ENCODE results near the gene NFKBIL1. TPM values are rescaled to one million over a fixed set of nuclear protein-coding genes. Genes with fewer than 3 reads are reported as not detected.

The NFKBIL1 gene
- polyA plus RNA-seq, 1 of the 3 experiments (the other 2 are of a cell fraction), result 17.1 TPM

- TF ChIP-seq CTCF (IDR thresholded peaks at IDR 0.05), result no peak
- no peak for TF ChIP-seq YY1 (IDR thresholded peaks at IDR 0.05; ENCODE audit: low read depth)
- no peak for TF ChIP-seq GATA2 (CRISPR knock-in tag; IDR thresholded peaks at IDR 0.05)
- no peak for TF ChIP-seq EP300 (IDR thresholded peaks at IDR 0.05; ENCODE audit: borderline replicate concordance in 1 of 2, low read depth in 1 of 2, low read length in 1 of 2)
- TF ChIP-seq TCF12 (IDR thresholded peaks at IDR 0.05), result no peak
- TF ChIP-seq FOSL2 (IDR thresholded peaks at IDR 0.05; ENCODE audit: borderline replicate concordance, low read depth), result no peak
- TF ChIP-seq CHD2 (IDR thresholded peaks at IDR 0.05; ENCODE audit: low read length, partially characterized antibody), result no peak
- no peak for TF ChIP-seq NFIC (IDR thresholded peaks at IDR 0.05; ENCODE audit: borderline replicate concordance)
Measured at GRCh38 chr6:31558631-31559500, 11.5 kb downstream of the NFKBIL1 start (continued).

GRCh38 chr6:31559606-31559957, 12.2 kb downstream of the NFKBIL1 start:
- Histone ChIP-seq H2AFZ (ENCODE audit: low read depth) (no peak overlapping the region), H3K9ac (no peak overlapping the region; the same call in 1 of the 2 replicates), H3K27ac (ENCODE audit: low read depth in 2 of 2, low read length in 1 of 2) (peak overlapping the region in 1 of 2 experiments; percentile 77; a peak in 2 of 4 replicates), H3K79me2 (ENCODE audit: insufficient read depth) (peaks cover 13% of the 10 kb centered on the region; the same call in 1 of the 2 replicates), H4K20me1 (ENCODE audit: insufficient read depth) (no peaks in the 10 kb centered on the region), H3K27me3 (ENCODE audit: insufficient read depth) (no peaks in the 10 kb centered on the region), H3K4me2 (peak overlapping the region; percentile 66; the same call in 1 of the 2 replicates), H3F3A (replicated peaks; ENCODE audit: insufficient read depth) (peaks cover 33% of the 10 kb centered on the region), H3K9me2 (no peaks in the 10 kb centered on the region), H3K4me3 (ENCODE audit: low read depth in 2 of 2, low read length in 1 of 2) (no peak overlapping the region), H3K4me1 (ENCODE audit: control insufficient read depth in 1 of 2, insufficient read depth in 2 of 2, low read depth in 1 of 2, low read length in 1 of 2) (peaks cover 0 to 20% of the 10 kb centered on the region in 2 experiments; a peak in 3 of 4 replicates), H3K9me3 (no peaks in the 10 kb centered on the region), H3K36me3 (replicated peaks in 1 of 2; ENCODE audit: control insufficient read depth in 1 of 2, insufficient read depth in 2 of 2, low read length in 1 of 2) (peaks cover 16 to 28% of the 10 kb centered on the region in 2 experiments)
- 80% methylated on average over 4 of the region's 4 CpGs for WGBS (ENCODE audit: low lambda C conversion rate)
- ChIA-PET POLR2A (interaction anchor here (0.9 kb wide), 1 partner anchor 9 kb away, joined by 3 read pairs; no protein-coding TSS in a partner anchor), CTCF (interaction anchor here (1.5 to 5.7 kb wide), 3 partner anchors 11 to 39 kb away, joined by 3 to 29 read pairs (median 5); partner anchors contain the start of gene LTB)
- DNase-seq, result no peak
- TF ChIP-seq MAX (IDR thresholded peaks at IDR 0.05; ENCODE audit: low read depth) (no peak), CHD2 (IDR thresholded peaks at IDR 0.05; ENCODE audit: low read length, partially characterized antibody) (no peak), NFIC (IDR thresholded peaks at IDR 0.05; ENCODE audit: borderline replicate concordance) (no peak), POLR2AphosphoS5 (IDR thresholded peaks at IDR 0.05; ENCODE audit: low read depth, low read length) (no peak), REST (IDR thresholded peaks at IDR 0.05; ENCODE audit: low read depth, low read length) (no peak), RFX5 (IDR thresholded peaks at IDR 0.05; ENCODE audit: low read length) (no peak), NRF1 (IDR thresholded peaks at IDR 0.05; ENCODE audit: low read depth, low read length) (no peak), GABPA (IDR thresholded peaks at IDR 0.05; ENCODE audit: low read depth) (no peak), SIN3A (IDR thresholded peaks at IDR 0.05; ENCODE audit: borderline replicate concordance, low read depth, low read length) (no peak), EZH2phosphoT487 (IDR thresholded peaks at IDR 0.05; ENCODE audit: borderline replicate concordance, low read depth) (no peak), RAD21 (IDR thresholded peaks at IDR 0.05; ENCODE audit: low read length) (no peak), YY1 (IDR thresholded peaks at IDR 0.05; ENCODE audit: low read depth) (no peak), JUND (IDR thresholded peaks at IDR 0.05) (no peak), PBX3 (IDR thresholded peaks at IDR 0.05) (no peak), FOXJ3 (CRISPR knock-in tag; IDR thresholded peaks at IDR 0.05) (no peak), SMC3 (IDR thresholded peaks at IDR 0.05; ENCODE audit: low read depth, low read length) (no peak), IRF3 (IDR thresholded peaks at IDR 0.05; ENCODE audit: low read depth, low read length) (no peak)
